ENCODE measurements around the gene SLC34A1. TPM values are rescaled to one million over a fixed set of nuclear protein-coding genes. Genes with fewer than 3 reads are reported as not detected.
A peak's percentile ranks its signal among the peaks of the same experiment; 100 is the strongest.

SLC34A1 gene
- total and polyA plus RNA-seq, 2 of the 13 experiments (the other 11 are each of a cell fraction or from before 2014, with no cell fraction given), result 0.03 to 0.20 TPM

GRCh38 chr5:177367323-177367848 lies 16.8 kb upstream of the SLC34A1 start (continued):
- TF ChIP-seq, protein P1, sequence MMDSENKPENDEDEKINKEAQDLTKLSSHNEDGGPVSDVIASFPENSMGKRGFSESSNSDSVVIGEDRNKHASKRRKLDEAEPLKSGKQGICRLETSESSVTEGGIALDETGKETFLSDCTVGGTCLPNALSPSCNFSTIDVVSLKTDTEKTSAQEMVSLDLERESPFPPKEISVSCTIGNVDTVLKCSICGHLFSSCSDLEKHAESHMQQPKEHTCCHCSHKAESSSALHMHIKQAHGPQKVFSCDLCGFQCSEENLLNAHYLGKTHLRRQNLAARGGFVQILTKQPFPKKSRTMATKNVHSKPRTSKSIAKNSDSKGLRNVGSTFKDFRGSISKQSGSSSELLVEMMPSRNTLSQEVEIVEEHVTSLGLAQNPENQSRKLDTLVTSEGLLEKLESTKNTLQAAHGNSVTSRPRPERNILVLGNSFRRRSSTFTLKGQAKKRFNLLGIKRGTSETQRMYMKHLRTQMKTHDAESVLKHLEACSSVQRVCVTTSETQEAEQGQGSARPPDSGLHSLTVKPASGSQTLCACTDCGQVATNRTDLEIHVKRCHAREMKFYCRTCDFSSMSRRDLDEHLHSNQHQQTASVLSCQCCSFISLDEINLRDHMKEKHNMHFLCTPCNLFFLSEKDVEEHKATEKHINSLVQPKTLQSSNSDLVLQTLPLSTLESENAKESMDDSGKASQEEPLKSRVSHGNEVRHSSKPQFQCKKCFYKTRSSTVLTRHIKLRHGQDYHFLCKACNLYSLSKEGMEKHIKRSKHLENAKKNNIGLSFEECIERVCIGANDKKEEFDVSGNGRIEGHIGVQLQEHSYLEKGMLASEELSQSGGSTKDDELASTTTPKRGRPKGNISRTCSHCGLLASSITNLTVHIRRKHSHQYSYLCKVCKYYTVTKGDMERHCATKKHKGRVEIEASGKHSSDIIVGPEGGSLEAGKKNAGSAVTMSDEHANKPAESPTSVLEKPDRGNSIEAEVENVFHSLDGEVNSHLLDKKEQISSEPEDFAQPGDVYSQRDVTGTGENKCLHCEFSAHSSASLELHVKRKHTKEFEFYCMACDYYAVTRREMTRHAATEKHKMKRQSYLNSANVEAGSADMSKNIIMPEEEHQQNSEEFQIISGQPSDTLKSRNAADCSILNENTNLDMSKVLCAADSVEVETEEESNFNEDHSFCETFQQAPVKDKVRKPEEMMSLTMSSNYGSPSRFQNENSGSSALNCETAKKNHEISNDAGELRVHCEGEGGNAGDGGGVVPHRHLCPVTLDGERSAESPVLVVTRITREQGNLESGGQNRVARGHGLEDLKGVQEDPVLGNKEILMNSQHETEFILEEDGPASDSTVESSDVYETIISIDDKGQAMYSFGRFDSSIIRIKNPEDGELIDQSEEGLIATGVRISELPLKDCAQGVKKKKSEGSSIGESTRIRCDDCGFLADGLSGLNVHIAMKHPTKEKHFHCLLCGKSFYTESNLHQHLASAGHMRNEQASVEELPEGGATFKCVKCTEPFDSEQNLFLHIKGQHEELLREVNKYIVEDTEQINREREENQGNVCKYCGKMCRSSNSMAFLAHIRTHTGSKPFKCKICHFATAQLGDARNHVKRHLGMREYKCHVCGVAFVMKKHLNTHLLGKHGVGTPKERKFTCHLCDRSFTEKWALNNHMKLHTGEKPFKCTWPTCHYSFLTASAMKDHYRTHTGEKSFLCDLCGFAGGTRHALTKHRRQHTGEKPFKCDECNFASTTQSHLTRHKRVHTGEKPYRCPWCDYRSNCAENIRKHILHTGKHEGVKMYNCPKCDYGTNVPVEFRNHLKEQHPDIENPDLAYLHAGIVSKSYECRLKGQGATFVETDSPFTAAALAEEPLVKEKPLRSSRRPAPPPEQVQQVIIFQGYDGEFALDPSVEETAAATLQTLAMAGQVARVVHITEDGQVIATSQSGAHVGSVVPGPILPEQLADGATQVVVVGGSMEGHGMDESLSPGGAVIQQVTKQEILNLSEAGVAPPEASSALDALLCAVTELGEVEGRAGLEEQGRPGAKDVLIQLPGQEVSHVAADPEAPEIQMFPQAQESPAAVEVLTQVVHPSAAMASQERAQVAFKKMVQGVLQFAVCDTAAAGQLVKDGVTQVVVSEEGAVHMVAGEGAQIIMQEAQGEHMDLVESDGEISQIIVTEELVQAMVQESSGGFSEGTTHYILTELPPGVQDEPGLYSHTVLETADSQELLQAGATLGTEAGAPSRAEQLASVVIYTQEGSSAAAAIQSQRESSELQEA (CRISPR knock-in tag; IDR thresholded peaks at IDR 0.05; ENCODE audit: not compliant biosample characterization), result no peak
- TF ChIP-seq ZNF17 (CRISPR knock-in tag; IDR thresholded peaks at IDR 0.05), result 0 out of 2 replicates have a peak, but pooled peaks have one; percentile 29
- TF ChIP-seq HNF4A (CRISPR knock-in tag; IDR thresholded peaks at IDR 0.05), result no peak
- no peak for TF ChIP-seq ZNF766 (CRISPR knock-in tag; IDR thresholded peaks at IDR 0.05; ENCODE audit: borderline replicate concordance)
- no peak for TF ChIP-seq JDP2 (CRISPR knock-in tag; IDR thresholded peaks at IDR 0.05; ENCODE audit: borderline replicate concordance)
- TF ChIP-seq ZKSCAN1 (IDR thresholded peaks at IDR 0.05; ENCODE audit: low read length), result no peak
- no peak for TF ChIP-seq ZNF335 (CRISPR knock-in tag; IDR thresholded peaks at IDR 0.05)
- TF ChIP-seq ZMYM2 (CRISPR knock-in tag; IDR thresholded peaks at IDR 0.05), result 0 out of 2 replicates have a peak, but pooled peaks have one; percentile 10
- no peak for TF ChIP-seq MED13 (CRISPR knock-in tag; IDR thresholded peaks at IDR 0.05)
- TF ChIP-seq RFX1 (IDR thresholded peaks at IDR 0.05), result no peak
- TF ChIP-seq ZBTB33 (CRISPR knock-in tag; IDR thresholded peaks at IDR 0.05), result peak; percentile 89
- TF ChIP-seq ZNF605 (CRISPR knock-in tag; IDR thresholded peaks at IDR 0.05), result peak; percentile 10; the same call in 1 of the 2 replicates
- TF ChIP-seq, protein P2, sequence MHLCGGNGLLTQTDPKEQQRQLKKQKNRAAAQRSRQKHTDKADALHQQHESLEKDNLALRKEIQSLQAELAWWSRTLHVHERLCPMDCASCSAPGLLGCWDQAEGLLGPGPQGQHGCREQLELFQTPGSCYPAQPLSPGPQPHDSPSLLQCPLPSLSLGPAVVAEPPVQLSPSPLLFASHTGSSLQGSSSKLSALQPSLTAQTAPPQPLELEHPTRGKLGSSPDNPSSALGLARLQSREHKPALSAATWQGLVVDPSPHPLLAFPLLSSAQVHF (CRISPR knock-in tag; IDR thresholded peaks at IDR 0.05), result 0 out of 2 replicates have a peak, but pooled peaks have one; percentile 30
- TF ChIP-seq ARID2 (CRISPR knock-in tag; IDR thresholded peaks at IDR 0.05; ENCODE audit: borderline replicate concordance), result no peak
- TF ChIP-seq MED8 (CRISPR knock-in tag; IDR thresholded peaks at IDR 0.05; ENCODE audit: insufficient replicate concordance), result peak; percentile 45
- no peak for TF ChIP-seq RARA (CRISPR knock-in tag; IDR thresholded peaks at IDR 0.05)
- no peak for TF ChIP-seq RBFOX2 (IDR thresholded peaks at IDR 0.05; ENCODE audit: low read depth, low read length)
- no peak for TF ChIP-seq U2AF1 (optimal IDR thresholded peaks at IDR 0.05; ENCODE audit: low read depth, low read length)
- no peak for TF ChIP-seq ATF1 (CRISPR knock-in tag; IDR thresholded peaks at IDR 0.05)
- no peak for TF ChIP-seq FOXP1 (IDR thresholded peaks at IDR 0.05)
- TF ChIP-seq FOXP1 (CRISPR knock-in tag; IDR thresholded peaks at IDR 0.05), result no peak
